Measurements from ENCODE around the gene SLC26A3.
"Not testable (repeated sequence)": the region's sequence is repeated elsewhere in the genome, so short reads cannot be mapped to it uniquely, and the experiment has no call there.

SLC26A3 gene

GRCh38 chr7:107803009-107803610 lies at the start of gene SLC26A3:
Gene SLC26A3, minus strand, starts transcription at chr7:107803223. Its CDS starts 8,714 bp downstream, at chr7:107794509.
- DNase-seq, result no peak

- DNase-seq, result no peak
Observed at GRCh38 chr7:107850643-107851042, 47.6 kb upstream of the SLC26A3 start.

- DNase-seq, result no peak
Observed at GRCh38 chr7:107850216-107850615, 47.2 kb upstream of the SLC26A3 start.

- DNase-seq, result not testable (repeated sequence)
Observed at GRCh38 chr7:107848211-107848610, 45.2 kb upstream of the SLC26A3 start.

DNA sequence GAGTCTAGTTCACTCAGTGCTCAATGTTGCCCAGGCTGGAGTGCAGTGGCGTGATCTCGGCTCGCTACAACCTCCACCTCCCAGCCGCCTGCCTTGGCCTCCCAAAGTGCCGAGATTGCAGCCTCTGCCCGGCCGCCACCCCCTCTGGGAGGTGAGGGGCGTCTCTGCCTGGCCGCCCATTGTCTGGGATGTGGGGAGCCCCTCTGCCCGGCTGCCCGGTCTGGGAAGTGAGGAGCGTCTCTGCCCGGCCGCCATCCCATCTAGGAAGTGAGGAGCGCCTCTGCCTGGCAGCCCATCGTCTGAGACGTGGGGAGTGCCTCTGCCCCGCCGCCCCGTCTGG lies 44.8 kb upstream of the SLC26A3 start:
- DNase-seq, result not testable (repeated sequence)

- no peak for DNase-seq
Observed at GRCh38 chr7:107847168-107847835, 44.3 kb upstream of the SLC26A3 start.

DNA sequence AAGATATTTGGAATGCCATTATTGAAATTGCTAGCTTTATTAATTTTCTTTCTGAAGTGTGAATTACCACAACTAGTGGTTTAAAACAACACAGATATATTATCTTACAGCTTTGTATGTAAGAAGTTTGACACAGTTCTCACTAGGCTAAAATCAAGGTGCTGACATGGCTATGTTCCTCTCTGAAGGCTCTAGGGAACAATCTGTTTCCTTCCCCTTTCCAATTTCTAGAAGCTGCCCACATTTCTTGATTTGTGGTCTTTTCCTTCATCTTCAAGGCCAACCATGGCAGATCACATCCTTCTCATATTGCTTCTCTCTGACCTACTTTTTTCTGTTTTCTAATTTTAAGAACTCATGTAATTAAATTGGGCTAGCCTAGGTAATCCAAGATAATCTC lies 43.3 kb upstream of the SLC26A3 start:
- no peak for DNase-seq

- no peak for DNase-seq
Observed at GRCh38 chr7:107843184-107843583, 40.2 kb upstream of the SLC26A3 start.

- no peak for DNase-seq
Observed at GRCh38 chr7:107842213-107842612, 39.2 kb upstream of the SLC26A3 start.

DNA sequence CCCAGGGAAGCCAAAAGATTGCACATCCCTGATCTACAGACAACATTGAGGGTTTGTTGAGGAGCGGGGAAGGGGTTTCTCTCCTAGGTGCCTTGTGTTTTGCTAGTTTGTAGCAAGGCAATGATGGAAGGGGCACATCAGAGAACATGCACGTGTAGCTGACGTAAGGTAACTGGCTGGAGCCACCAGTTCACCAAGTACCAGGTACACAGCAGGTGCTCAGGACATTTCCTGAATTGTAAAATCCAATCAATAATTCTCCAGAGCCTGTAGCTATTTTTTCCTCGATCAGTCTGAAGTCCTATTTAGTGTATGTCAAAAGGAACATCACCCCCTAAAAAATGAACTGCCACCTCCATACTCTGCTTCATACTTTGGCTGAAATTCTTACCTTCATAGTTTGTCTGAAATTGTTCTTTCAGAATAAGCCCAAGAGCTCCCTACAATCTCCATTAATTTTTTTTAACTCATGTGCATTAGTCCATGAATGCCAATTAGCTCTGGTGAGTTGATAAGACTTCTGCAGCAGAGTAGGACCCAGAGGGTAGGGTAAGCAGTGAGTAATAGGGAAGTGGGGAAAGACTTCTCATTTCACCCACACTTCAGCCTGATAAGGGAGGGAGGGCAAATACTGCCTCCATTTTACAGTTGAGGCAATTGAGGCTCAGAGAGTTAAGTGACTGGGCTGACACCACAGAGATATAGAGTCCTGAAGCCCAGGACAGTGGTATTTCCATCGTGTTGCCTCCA lies 36.0 kb upstream of the SLC26A3 start:
- no peak for DNase-seq

- no peak for DNase-seq
Observed at GRCh38 chr7:107838024-107838601, 35.1 kb upstream of the SLC26A3 start.

DNA sequence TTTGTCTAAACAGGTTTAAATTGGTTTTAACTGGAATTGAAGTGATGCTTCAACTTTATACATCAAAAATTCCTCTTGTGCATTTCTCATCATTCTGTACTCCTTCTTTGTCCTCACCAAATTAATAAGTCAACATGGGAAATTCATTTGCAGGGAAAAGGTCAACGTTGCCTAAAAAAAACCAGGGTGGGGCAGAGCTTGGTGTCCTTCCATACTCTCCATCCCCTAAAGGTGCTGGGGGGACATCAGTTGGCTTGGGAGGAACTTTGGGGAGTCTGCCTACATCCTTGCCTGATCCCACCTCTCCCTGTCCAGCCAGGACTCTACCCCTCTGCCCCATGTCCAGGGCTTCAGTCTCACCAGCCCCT lies 34.1 kb upstream of the SLC26A3 start:
- DNase-seq, result no peak

GRCh38 chr7:107836237-107837144 lies 33.5 kb upstream of the SLC26A3 start:
- no peak for DNase-seq

DNA sequence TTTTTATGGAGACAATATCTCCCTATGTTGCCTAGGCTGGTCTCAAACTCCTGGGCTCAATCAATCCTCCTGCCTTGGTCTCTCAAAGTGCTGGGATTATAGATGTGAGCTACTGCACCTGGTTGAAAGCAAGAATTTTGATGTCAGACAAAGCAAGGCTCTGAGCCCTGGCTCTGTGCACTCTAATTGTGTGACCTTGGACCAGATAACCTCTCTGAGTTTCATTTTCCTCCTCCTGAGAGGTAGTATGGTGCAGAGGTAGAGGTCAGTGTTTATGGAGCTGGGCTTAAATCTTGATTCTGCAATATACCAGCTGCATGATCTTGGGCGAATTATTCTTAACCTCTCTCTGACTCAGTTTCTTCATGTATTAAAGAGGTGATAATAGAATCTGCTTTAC lies 31.4 kb upstream of the SLC26A3 start:
- DNase-seq, result no peak

GRCh38 chr7:107833684-107834106 lies 30.7 kb upstream of the SLC26A3 start:
- no peak for DNase-seq

DNA sequence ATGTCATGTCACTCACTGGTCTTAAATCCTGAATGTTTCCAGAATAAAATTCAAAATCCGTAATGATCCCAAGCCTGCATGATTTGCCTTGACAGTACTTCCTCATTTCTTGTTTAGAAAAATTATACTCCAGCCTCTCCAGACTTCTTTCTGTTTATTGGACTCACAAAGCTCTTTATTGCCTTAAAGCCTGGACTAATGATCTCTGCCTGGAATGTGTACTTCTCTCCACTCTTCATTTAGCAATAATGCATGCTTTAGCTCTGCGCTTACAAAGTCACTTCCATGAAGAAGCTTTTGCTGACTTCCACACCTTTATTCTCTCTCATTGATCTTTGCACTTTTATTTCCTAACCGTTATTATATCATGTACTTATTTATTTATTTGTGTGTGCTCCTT lies 27.4 kb upstream of the SLC26A3 start:
- no peak for DNase-seq

- no peak for DNase-seq
Observed at GRCh38 chr7:107828540-107828939, 25.5 kb upstream of the SLC26A3 start.

DNA sequence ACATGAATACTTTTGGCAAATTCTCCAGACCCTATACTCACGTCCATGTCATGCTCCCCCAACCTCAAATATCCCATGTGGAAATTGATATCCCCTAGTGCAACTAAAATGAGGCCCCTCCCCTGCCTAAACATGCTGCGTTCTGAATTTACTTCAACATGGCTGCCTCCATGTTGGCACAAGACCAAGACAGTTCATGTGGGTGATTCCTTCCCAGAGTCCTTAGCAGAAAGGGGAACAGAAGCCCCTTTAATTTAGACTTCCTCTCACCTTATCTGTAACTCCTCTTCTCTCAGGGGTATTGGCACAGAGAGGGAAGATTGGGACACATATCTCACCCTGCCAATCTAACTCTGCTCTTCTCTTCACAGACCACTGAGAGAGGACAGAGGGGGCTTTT lies 24.5 kb upstream of the SLC26A3 start:
- no peak for DNase-seq

DNA sequence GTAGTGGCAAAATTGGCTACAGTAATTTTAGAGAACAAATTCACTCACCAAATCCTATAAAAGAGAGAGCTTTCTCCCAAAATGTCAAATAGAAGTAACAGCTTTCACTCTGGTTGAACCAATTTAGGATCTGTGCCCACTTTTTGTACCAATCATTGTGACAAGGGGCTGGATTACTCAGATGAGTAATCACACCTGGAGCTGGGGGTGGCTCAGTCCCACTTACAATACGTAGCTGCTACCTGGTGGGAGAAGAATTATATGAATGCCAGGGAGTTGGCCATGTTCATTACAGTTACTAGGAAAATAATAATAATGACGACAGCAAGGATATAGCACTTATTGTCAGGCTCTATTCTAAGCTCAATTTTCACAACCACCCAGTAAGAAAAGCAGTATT lies 23.4 kb upstream of the SLC26A3 start:
- no peak for DNase-seq

- no peak for DNase-seq
Observed at GRCh38 chr7:107824858-107825257, 21.8 kb upstream of the SLC26A3 start.

DNA sequence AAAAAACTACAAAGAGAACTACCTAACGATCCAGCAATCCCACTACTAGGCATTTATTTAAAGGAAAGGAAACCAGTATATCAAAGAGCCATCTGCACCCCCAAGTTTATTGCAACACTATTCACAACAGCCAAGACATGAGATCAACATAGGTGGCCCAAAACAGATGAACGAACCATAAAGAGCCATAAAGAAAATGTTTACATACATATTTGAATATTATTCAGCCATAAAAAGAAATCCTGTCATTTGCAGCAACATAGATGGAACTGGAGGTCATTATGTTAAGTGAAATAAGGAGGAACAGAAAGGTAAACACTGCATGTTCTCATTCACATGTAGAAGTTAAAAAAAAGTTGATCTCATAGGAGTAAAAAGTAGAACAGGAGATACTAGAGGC lies 15.6 kb upstream of the SLC26A3 start:
- DNase-seq, result no peak

DNA sequence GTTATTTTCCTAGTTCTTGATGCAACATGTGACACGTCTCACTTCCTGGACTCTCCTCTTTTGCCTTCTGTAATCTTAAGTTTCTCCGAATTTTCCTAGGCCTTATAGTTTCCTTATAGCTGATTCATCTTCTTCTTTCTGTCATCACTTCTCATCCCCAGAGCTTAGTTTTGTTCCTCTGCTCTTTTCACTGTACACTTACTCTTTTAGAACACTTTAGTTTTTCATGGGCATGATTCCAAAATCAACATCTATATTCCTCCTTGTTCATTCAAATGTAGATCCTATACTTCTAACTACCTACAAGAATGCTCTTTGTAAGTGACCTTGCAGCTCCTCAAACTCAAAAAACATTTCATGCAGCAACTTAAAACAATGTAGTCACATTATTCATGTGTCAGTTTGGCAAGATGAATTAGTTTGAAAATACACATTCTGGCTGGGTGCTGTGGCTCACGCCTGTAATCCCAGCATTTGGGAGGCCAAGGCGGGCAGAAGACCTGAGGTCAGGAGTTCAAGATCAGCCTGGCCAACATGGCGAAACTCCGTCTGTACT lies 13.1 kb upstream of the SLC26A3 start:
- no peak for DNase-seq

Measured in NCI-H510A treated with DMSO at 0.1 percent for 48 hours (cell line).